ENCODE data around the gene COX11.

DNA sequence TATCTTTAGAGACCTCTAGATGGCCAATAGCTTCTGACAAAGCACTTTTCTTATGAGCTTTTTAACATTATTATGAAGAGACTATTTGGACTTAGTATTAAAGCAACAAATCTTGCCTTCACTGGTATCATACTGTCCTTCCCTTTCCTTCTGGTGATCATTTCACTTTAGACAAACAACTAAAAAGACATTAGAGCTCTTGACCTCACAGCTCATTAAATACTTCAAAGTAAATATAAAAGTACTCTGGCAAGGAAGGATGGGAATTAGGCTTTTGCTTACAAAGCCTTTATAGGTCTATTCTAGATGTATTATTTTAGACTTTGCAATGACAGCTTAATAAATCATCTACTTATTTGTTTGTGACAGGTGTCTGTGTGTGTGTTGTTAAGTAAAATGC lies 11.2 kb upstream of the COX11 start:
- TF ChIP-seq EP300 (IDR thresholded peaks at IDR 0.05; ENCODE audit: borderline replicate concordance in 1 of 2, low read depth in 2 of 2, low read length in 2 of 2) (no peak), POLR2A (IDR thresholded peaks at IDR 0.05; ENCODE audit: control extremely low read depth in 1 of 2, low read depth in 2 of 2, low read length in 2 of 2) (no peak), POLR2AphosphoS5 (IDR thresholded peaks at IDR 0.05; ENCODE audit: low read depth, low read length) (no peak), TAF1 (IDR thresholded peaks at IDR 0.05; ENCODE audit: low read depth, low read length) (no peak), HDAC6 (IDR thresholded peaks at IDR 0.05; ENCODE audit: low read depth, low read length) (no peak), JUN (IDR thresholded peaks at IDR 0.05; ENCODE audit: low read depth, low read length) (no peak)
- TF ChIP-seq, protein P1, sequence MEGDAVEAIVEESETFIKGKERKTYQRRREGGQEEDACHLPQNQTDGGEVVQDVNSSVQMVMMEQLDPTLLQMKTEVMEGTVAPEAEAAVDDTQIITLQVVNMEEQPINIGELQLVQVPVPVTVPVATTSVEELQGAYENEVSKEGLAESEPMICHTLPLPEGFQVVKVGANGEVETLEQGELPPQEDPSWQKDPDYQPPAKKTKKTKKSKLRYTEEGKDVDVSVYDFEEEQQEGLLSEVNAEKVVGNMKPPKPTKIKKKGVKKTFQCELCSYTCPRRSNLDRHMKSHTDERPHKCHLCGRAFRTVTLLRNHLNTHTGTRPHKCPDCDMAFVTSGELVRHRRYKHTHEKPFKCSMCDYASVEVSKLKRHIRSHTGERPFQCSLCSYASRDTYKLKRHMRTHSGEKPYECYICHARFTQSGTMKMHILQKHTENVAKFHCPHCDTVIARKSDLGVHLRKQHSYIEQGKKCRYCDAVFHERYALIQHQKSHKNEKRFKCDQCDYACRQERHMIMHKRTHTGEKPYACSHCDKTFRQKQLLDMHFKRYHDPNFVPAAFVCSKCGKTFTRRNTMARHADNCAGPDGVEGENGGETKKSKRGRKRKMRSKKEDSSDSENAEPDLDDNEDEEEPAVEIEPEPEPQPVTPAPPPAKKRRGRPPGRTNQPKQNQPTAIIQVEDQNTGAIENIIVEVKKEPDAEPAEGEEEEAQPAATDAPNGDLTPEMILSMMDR (IDR thresholded peaks at IDR 0.05; ENCODE audit: control extremely low read depth in 1 of 3, insufficient read depth in 1 of 3, low read depth in 1 of 3, low read length in 3 of 3) = no peak
- TF ChIP-seq, protein P2, sequence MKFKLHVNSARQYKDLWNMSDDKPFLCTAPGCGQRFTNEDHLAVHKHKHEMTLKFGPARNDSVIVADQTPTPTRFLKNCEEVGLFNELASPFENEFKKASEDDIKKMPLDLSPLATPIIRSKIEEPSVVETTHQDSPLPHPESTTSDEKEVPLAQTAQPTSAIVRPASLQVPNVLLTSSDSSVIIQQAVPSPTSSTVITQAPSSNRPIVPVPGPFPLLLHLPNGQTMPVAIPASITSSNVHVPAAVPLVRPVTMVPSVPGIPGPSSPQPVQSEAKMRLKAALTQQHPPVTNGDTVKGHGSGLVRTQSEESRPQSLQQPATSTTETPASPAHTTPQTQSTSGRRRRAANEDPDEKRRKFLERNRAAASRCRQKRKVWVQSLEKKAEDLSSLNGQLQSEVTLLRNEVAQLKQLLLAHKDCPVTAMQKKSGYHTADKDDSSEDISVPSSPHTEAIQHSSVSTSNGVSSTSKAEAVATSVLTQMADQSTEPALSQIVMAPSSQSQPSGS (IDR thresholded peaks at IDR 0.05; ENCODE audit: low read length) = no peak
- TF ChIP-seq, protein P3, sequence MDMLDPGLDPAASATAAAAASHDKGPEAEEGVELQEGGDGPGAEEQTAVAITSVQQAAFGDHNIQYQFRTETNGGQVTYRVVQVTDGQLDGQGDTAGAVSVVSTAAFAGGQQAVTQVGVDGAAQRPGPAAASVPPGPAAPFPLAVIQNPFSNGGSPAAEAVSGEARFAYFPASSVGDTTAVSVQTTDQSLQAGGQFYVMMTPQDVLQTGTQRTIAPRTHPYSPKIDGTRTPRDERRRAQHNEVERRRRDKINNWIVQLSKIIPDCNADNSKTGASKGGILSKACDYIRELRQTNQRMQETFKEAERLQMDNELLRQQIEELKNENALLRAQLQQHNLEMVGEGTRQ (IDR thresholded peaks at IDR 0.05; ENCODE audit: low read length) = no peak

Measured in H1 (cell line).